Cardiac muscle cell (in vitro differentiated cells and primary cell): ENCODE measurements around the gene KLB. TPM values are rescaled to one million over a fixed set of nuclear protein-coding genes. Genes with fewer than 3 reads are reported as not detected.
A peak's percentile ranks its signal among the peaks of the same experiment; 100 is the strongest.
"Not testable (repeated sequence)": the region's sequence is repeated elsewhere in the genome, so short reads cannot be mapped to it uniquely, and the experiment has no call there.

Experiments used
- DNase-seq, 2 donors: peaks; one replicate each; pipeline versions ENCODE4 v3.0.0 to v3.0.0-alpha.2; 2010 to 2017; ENCODE audit warnings: low read depth in 1 of 2, low spot score in 1 of 2
- H3K27ac ChIP-seq: fragments of 200-600 bp; sonication (generic); 2 replicates; pipeline ENCODE4 v1.5.1; 2016
- H3K27me3 ChIP-seq: fragments of 200-600 bp; sonication (generic); 2 replicates; pipeline ENCODE4 v1.6.0; 2016; ENCODE audit warnings: control low read depth
- H3K36me3 ChIP-seq: fragments of 200-600 bp; sonication (generic); 2 replicates; pipeline ENCODE4 v1.5.1; 2016; ENCODE audit warnings: control low read depth
- H3K4me1 ChIP-seq: fragments of 200-600 bp; sonication (generic); 2 replicates; pipeline ENCODE4 v1.8.1; 2017; ENCODE audit warnings: low read depth, mild to moderate bottlenecking, mixed run types
- H3K4me3 ChIP-seq: fragments of 200-600 bp; sonication (generic); 2 replicates; pipeline ENCODE4 v1.5.1; 2016; ENCODE audit warnings: mild to moderate bottlenecking
- H3K9me3 ChIP-seq: fragments of 200-600 bp; sonication (generic); 2 replicates; pipeline ENCODE4 v1.5.1; 2017; ENCODE audit warnings: low read depth, mild to moderate bottlenecking, control low read depth
- CTCF ChIP-seq: IDR thresholded peaks from 2 replicates; pipeline ENCODE4 v1.5.1; 2012; ENCODE audit warnings: low read depth, mild to moderate bottlenecking, low read length
- polyA plus RNA-seq: library from polyadenylated mRNA; unstranded; fragments of >200 nt; fragmentation: Nextera tagmentation; extraction: Ambion mirVana; gene quantifications from 2 replicates; pipeline ENCODE4 v1.2.1, GENCODE V29; 2016
- total RNA-seq: library from RNA; depleted of rRNA; stranded (reverse); fragments of >200 nt; gene quantifications from 2 replicates; pipeline ENCODE4 v1.2.3, GENCODE V29; 2016

The KLB gene
- total and polyA plus RNA-seq, 2 experiments from 2014 or later, result 0.12 TPM; not detected in 1

DNA sequence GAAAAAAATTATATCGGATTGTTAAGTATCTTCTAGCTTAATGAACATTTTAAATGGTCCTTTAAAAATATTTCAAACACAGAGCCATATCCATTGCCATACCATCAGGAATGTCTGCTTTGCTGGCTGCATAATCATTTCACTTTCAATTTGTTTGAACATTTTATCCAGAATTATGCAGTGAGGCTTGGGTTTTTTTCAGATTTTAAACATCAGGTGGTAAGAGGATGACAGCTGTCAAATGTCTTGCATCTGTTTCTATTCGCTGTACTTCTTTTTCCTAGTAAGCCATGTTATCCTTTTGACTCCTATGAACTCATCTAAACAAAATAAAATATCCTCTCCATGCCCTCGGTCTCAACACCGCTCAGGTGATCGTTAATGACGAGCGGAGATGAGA, 41.4 kb upstream of the KLB start:
- no peak for DNase-seq
- no peak for TF ChIP-seq CTCF
- peak overlapping the region; percentile 87 for H3K27ac ChIP-seq

DNA sequence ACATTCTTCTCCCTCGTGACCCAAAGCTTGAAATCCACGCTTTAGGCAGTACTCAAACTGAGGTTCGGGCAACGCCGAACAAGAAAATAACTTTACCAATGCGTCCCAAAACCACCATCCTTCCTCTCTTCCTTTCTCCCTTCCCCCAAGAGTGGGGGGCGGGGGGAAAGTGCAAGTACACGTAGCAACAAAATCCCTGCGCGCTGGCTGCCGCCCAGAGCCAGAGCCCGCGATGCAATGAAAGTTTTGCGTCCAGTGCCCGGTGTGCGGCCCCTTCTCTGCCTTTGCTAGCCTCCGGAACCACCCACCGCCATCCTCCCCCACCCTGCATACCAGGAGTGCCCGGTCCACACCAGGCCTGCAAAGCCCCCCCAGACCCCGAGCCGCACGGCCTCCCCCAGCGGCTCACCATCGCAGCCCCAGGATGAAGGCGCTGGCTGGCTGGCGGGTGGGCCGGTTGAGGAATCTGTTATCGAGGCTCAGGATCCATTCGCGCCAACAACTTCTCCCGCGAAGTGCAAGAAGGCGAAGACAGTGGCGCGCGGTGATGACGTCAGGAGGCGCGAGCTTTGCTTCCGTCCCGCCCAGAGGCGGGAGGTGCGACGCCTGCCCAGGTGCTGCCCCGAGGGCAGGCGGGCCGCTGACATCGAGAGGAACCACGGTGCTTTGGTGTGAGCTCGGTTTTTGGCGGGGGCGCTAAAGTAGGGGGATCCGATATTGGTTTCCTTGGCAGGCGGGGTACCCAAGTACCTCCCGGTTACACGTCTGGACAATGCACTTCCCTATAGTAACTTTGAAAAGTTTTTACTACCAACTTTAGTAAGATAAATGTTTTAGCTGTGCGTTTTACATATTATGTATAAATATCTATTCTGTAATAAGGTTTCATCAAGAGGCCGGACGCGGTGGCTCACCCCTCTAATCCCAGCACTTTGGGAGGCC, 40.6 kb upstream of the KLB start, which contains the start of gene RFC1:
TSS of gene RFC1 (minus strand) at position 533 of the 942 bp plus-strand sequence. CDS start at position 412, 121 bp downstream.
- Histone ChIP-seq H3K27me3 (no peaks in the 10 kb centered on the region), H3K4me1 (peaks cover 6% of the 10 kb centered on the region), H3K36me3 (no peaks in the 10 kb centered on the region), H3K9me3 (no peaks in the 10 kb centered on the region), H3K4me3 (peak within 1 kb of the TSS; percentile 77), H3K27ac (peak within 1 kb of the TSS; percentile 87)
- no peak for TF ChIP-seq CTCF
- peak; percentile 94 to 95 for DNase-seq

More for the DNA sequence above, 41.4 kb upstream of the KLB start:
- Histone ChIP-seq H3K4me1 (peaks cover 6% of the 10 kb centered on the region), H3K4me3 (peak overlapping the region; percentile 77), H3K27me3 (no peaks in the 10 kb centered on the region), H3K36me3 (no peaks in the 10 kb centered on the region), H3K9me3 (no peaks in the 10 kb centered on the region)

GRCh38 chr4:39367166-39367565, 39.6 kb upstream of the KLB start:
- TF ChIP-seq CTCF, result no peak
- Histone ChIP-seq H3K27me3 (no peaks in the 10 kb centered on the region), H3K27ac (no peak overlapping the region), H3K36me3 (no peaks in the 10 kb centered on the region), H3K9me3 (no peaks in the 10 kb centered on the region), H3K4me1 (peaks cover 6% of the 10 kb centered on the region), H3K4me3 (no peak overlapping the region)
- DNase-seq, result no peak

DNA sequence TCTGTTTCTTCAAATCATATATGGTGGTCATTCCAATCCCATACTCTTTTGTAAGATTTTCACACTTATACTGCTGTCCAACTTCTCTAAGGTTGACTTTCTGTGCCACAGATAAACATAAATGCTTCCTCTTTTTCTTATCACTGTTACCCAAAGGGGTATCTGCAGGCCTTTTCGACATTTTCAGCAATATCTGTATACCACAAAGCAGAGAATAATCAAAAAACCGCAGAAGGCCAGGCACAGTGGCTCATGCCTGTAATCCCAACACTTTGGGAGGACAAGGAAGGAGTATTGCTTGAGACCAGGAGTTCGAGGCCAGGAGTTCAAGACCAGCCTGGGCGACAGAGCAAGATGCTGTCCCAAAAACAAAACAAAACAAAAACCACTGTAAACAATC, 37.4 kb upstream of the KLB start:
- no peak for TF ChIP-seq CTCF
- no peak for DNase-seq
- H3K27me3 ChIP-seq, result no peaks in the 10 kb centered on the region
- no peaks in the 10 kb centered on the region for H3K36me3 ChIP-seq
- H3K9me3 ChIP-seq, result no peaks in the 10 kb centered on the region
- no peak overlapping the region for H3K27ac ChIP-seq
- H3K4me1 ChIP-seq, result peaks cover 6% of the 10 kb centered on the region
- no peak overlapping the region for H3K4me3 ChIP-seq

GRCh38 chr4:39371209-39371608, 35.5 kb upstream of the KLB start:
- not testable (repeated sequence) for H3K4me1 ChIP-seq, DNase-seq, H3K4me3 ChIP-seq, H3K27ac ChIP-seq, H3K27me3 ChIP-seq, H3K9me3 ChIP-seq, H3K36me3 ChIP-seq

DNA sequence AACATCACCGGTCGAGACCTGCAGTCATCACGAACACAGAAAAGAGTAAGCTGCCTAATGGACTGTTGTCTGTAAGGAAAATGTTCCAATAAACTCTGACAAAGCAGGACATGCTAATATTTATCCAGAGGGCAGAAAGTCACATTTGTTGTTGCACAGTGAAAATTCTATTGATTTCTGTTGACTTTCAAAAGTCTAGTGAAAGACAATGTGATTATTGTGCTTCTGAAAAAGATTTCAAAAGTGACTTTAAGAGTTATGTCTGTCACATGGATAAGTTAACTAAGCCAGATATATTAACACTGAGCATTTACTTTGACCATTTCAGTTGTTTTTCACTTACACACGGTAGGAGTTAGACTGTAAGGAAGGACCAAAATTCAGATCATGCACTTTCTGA, 31.3 kb upstream of the KLB start:
- no peak for TF ChIP-seq CTCF

More for the DNA sequence above, 31.3 kb upstream of the KLB start:
- Histone ChIP-seq H3K36me3 (no peaks in the 10 kb centered on the region), H3K9me3 (no peaks in the 10 kb centered on the region), H3K27me3 (no peaks in the 10 kb centered on the region), H3K4me3 (no peak overlapping the region), H3K27ac (no peak overlapping the region), H3K4me1 (no peaks in the 10 kb centered on the region)
- no peak for DNase-seq
